NCI-H510A (cell line): ENCODE measurements around the gene ITGA3.
A peak's percentile ranks its signal among the peaks of the same experiment; 100 is the strongest.

Experiments
- DNase-seq: peaks from one replicate; lab custom pipeline; 2025; lab: John Stamatoyannopoulos, UW

Gene ITGA3

DNA sequence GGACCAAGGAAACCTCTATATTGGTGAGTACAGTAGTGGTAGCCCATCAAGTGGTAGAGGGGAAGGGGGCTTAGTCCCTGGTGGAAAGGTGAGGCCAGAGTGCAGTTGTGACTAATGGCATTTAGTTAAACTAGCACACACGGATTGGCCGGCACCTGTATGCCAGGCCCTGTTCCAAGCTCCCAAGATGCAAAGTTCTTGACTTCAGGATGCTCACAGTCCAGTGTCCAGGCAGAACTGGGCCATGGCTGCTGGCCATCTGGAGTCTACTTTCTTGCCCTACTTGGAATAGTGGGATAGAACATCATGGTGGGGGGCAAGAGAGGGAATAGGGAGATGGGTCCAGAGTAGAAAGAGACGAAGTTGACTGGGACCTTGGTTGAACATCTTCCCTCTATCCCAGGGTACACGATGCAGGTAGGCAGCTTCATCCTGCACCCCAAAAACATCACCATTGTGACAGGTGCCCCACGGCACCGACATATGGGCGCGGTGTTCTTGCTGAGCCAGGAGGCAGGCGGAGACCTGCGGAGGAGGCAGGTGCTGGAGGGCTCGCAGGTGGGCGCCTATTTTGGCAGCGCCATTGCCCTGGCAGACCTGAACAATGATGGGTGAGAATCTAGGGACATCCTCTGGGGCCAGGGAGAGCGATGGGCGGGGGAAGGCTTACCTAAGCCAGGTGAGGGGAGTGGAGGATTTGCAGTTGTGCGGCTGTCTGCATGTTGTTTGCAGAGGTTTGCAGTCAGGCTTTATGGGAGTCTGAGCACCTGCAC lies 15.2 kb downstream of the ITGA3 start:
- no peak for DNase-seq

DNA sequence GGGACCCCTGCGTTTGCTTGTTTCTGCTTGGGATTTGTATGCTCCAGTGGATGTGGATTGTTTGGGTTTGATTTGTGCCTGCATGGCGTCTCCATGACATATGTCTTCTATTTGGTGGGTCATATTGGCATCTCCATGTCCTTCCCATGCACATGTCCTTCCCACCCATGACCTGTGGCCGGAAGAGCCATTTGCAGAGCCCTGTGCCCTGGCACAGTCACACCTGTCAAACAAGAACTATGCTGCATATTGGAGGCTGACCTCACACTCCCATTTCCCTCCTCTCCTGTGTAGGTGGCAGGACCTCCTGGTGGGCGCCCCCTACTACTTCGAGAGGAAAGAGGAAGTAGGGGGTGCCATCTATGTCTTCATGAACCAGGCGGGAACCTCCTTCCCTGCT lies 15.8 kb downstream of the ITGA3 start:
- no peak for DNase-seq

GRCh38 chr17:50072130-50072529 lies 16.2 kb downstream of the ITGA3 start:
- DNase-seq: no peak

- no peak for DNase-seq
Measured at GRCh38 chr17:50072925-50073324, 17.0 kb downstream of the ITGA3 start.

DNA sequence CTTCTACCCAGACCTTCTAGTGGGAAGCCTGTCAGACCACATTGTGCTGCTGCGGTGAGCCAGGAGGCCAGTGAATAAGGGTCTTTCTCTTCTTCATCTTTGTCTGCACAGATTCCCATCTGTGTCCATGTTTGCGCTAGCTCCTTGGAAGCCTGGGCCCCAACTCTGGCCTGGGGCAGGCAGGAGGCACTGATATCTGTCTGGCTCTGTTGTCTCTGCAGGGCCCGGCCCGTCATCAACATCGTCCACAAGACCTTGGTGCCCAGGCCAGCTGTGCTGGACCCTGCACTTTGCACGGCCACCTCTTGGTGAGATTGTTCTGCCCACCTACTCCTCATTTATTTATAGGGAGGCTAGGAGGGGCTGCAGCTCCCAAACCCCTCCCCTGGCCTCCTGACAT lies 18.3 kb downstream of the ITGA3 start:
- DNase-seq: no peak

- DNase-seq: no peak
Measured at GRCh38 chr17:50075446-50076032, 19.6 kb downstream of the ITGA3 start.

- DNase-seq: no peak
Measured at GRCh38 chr17:50076221-50076590, 20.3 kb downstream of the ITGA3 start.

GRCh38 chr17:50076591-50077235 lies 20.8 kb downstream of the ITGA3 start:
- no peak for DNase-seq

- DNase-seq: no peak
Measured at GRCh38 chr17:50078430-50078829, 22.5 kb downstream of the ITGA3 start.

DNA sequence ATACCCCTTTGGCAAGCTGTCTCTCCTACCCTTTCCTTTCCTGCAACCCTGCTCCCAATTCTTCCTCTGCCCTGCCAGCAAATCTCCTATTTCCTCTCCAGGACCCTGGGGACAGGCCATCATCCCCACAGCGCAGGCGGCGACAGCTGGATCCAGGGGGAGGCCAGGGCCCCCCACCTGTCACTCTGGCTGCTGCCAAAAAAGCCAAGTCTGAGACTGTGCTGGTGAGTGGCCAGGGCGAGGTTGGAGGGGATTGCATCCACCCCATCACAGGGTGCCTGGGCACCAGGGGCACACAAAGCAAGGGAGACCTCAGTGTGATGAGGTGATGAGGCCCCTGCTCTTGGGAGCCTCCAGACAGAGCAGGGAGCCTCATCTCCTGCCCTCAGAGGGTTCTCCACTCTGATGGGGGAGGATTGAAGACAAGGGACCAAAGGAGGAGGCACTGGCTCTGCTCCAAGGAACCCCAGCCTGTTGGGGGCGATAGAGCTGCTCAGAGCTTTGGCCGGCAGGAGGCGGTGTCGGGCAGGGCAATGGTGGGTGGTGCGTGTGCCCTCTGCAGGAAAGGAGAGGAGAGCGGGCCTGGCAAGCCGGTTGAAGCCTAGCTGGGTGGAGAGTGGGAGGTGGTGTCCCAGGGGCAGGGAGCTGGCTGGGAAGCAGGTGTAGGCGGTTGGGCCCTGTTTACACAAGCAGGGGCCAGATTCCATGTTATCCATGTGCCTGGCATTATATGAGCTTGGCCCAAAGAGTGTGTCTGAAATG lies 23.6 kb downstream of the ITGA3 start:
- peak; percentile 24 for DNase-seq

GRCh38 chr17:50080096-50080480 lies 24.2 kb downstream of the ITGA3 start:
- DNase-seq: no peak

DNA sequence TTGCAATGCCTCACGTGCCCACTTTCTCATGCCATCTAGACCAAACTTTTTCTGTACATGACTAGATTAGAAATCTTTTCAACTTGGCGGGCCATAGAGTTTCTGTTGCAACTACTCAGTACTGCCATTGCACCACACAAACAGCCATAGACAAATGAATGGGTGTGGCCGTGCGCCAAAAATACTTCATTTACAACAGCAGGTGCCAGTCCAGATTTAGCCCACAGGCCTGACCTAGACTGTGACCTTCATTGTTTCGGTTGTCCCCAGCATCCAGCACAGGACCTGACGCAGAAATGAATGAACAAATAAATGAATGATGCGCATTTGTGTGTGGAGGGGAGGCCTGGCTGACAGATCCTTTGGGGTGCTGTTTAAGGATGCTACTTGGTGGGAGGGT lies 24.9 kb downstream of the ITGA3 start:
- DNase-seq: no peak

DNA sequence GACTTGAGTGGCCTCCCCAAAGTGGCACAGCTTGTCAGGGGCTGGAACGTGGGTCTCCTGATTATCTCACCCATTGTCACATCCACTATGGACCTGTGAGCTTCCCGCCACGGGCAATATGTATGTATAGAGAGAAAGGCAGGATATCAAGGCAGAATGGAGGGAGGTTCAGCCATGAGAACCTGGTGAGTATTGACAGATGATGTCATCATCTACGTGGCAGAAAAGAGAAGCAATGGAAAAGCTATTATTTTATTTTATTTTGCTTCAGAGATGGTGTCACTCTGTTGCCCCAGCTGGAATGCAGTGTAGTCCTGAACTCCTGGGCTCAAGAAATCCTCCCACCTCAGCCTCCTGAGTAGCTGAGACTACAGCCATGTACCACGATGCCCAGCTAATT lies 25.8 kb downstream of the ITGA3 start:
- DNase-seq: no peak

DNA sequence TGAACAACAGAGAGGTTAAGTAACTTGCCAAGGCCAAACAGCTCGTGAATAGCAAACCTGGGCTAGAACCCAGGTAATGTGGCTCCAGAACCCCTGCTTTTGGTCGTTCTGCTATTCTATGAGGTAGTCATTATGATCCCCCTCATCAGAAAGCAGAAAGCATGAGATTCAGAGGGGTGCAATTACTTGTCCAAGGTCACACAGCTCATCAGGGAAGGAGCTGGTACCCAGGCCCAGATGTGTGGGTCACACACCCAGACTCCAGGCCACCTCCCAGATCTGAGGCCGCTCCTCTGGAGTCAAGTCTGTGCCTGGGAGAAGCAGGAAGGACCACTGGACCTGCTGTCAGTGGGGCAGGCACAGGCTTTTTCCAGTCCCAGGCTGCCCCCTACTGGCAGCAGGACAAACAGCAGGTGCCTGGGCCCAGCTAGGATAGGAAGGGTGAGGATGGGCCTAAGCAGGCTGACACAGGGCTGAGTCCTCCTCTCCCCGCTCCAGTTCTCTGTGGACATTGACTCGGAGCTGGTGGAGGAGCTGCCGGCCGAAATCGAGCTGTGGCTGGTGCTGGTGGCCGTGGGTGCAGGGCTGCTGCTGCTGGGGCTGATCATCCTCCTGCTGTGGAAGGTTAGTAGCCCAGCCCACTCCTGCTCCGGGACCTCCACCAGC lies 31.5 kb downstream of the ITGA3 start:
- DNase-seq: peak; percentile 45

- no peak for DNase-seq
Measured at GRCh38 chr17:50087912-50088405, 32.0 kb downstream of the ITGA3 start.

GRCh38 chr17:50088952-50089825 lies 33.3 kb downstream of the ITGA3 start:
- no peak for DNase-seq

DNA sequence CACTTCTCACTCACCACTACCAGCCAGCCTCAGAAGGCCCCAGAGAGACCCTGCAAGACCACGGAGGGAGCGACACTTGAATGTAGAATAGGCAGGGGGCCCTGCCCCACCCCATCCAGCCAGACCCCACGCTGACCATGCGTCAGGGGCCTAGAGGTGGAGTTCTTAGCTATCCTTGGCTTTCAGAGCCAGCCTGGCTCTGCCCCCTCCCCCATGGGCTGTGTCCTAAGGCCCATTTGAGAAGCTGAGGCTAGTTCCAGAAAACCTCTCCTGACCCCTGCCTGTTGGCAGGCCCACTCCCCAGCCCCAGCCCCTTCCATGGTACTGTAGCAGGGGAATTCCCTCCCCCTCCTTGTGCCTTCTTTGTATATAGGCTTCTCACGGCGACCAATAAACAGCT lies 34.2 kb downstream of the ITGA3 start:
- no peak for DNase-seq

GRCh38 chr17:50090971-50091917 lies 35.3 kb downstream of the ITGA3 start:
- DNase-seq: no peak

GRCh38 chr17:50091918-50092285 lies 36.0 kb downstream of the ITGA3 start:
- no peak for DNase-seq

GRCh38 chr17:50093246-50093645 lies 37.3 kb downstream of the ITGA3 start:
- DNase-seq: no peak
